Stimulated activated naive CD8-positive, alpha-beta T cell treated with anti-CD3 and anti-CD28 coated beads, Interleukin-15, Interleukin-2, amounts not matched to agents 100 ng/mL and 50 ng/mL, for 24 hours (primary cell): ENCODE measurements around the gene CLSTN1.

Experiments
- H3K27ac Mint-ChIP-seq: one replicate; pipeline ENCODE4 v1.8.0; 2021; ENCODE audit warnings: mild to moderate bottlenecking, mixed read lengths
- H3K27me3 Mint-ChIP-seq: one replicate; pipeline ENCODE4 v1.8.0; 2021; ENCODE audit warnings: mixed read lengths
- H3K36me3 Mint-ChIP-seq: one replicate; pipeline ENCODE4 v1.8.0; 2021; ENCODE audit warnings: low read depth, mixed read lengths
- H3K4me1 Mint-ChIP-seq: one replicate; pipeline ENCODE4 v1.8.0; 2021; ENCODE audit warnings: low read depth, mixed read lengths
- H3K4me3 Mint-ChIP-seq: one replicate; pipeline ENCODE4 v1.8.0; 2021; ENCODE audit warnings: mild to moderate bottlenecking, mixed read lengths
- H3K9me3 Mint-ChIP-seq: one replicate; pipeline ENCODE4 v1.8.0; 2021; ENCODE audit warnings: mixed read lengths

CLSTN1 gene

GRCh38 chr1:9843576-9843945, 19.8 kb upstream of the CLSTN1 start:
- Mint-ChIP-seq H3K27me3 (no peaks in the 10 kb centered on the region), H3K27ac (no peak overlapping the region), H3K4me1 (no peaks in the 10 kb centered on the region), H3K9me3 (no peaks in the 10 kb centered on the region), H3K4me3 (no peak overlapping the region), H3K36me3 (no peaks in the 10 kb centered on the region)

GRCh38 chr1:9842781-9843575, 19.2 kb upstream of the CLSTN1 start:
- H3K27ac Mint-ChIP-seq, result no peak overlapping the region
- no peaks in the 10 kb centered on the region for H3K9me3 Mint-ChIP-seq
- no peaks in the 10 kb centered on the region for H3K27me3 Mint-ChIP-seq
- no peaks in the 10 kb centered on the region for H3K4me1 Mint-ChIP-seq
- no peaks in the 10 kb centered on the region for H3K36me3 Mint-ChIP-seq
- no peak overlapping the region for H3K4me3 Mint-ChIP-seq

GRCh38 chr1:9842073-9842711, 18.4 kb upstream of the CLSTN1 start:
- Mint-ChIP-seq H3K36me3 (no peaks in the 10 kb centered on the region), H3K9me3 (no peaks in the 10 kb centered on the region), H3K4me3 (no peak overlapping the region), H3K27me3 (no peaks in the 10 kb centered on the region), H3K4me1 (no peaks in the 10 kb centered on the region), H3K27ac (no peak overlapping the region)

- no peaks in the 10 kb centered on the region for H3K27me3 Mint-ChIP-seq
- no peak overlapping the region for H3K27ac Mint-ChIP-seq
- no peaks in the 10 kb centered on the region for H3K36me3 Mint-ChIP-seq
- H3K9me3 Mint-ChIP-seq, result no peaks in the 10 kb centered on the region
- no peak overlapping the region for H3K4me3 Mint-ChIP-seq
- H3K4me1 Mint-ChIP-seq, result no peaks in the 10 kb centered on the region
Observed at GRCh38 chr1:9841460-9841859, 17.7 kb upstream of the CLSTN1 start.

GRCh38 chr1:9840176-9840575, 16.4 kb upstream of the CLSTN1 start:
- Mint-ChIP-seq H3K36me3 (no peaks in the 10 kb centered on the region), H3K27ac (no peak overlapping the region), H3K4me3 (no peak overlapping the region), H3K27me3 (no peaks in the 10 kb centered on the region), H3K4me1 (no peaks in the 10 kb centered on the region), H3K9me3 (no peaks in the 10 kb centered on the region)

DNA sequence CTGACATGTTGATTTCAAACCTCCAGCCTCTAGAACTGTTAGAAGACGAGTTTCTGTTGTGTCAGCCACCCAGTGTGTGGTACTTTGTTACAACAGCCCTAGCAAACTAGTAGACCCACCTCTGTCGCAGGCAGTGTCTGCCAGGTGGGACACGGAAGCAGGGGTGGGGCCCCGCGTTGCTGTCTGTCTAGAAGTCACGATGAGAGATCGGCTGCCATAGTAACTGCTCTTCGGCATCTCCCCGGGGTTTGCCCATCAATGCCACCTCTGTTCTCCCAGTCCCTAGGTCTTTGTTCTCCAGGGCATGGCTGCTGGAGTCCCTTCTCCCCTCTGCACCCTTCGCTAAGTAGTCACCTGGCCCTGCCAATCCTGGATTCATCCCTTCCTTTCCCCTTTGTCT, 15.2 kb upstream of the CLSTN1 start:
- H3K4me3 Mint-ChIP-seq, result no peak overlapping the region
- H3K27me3 Mint-ChIP-seq, result no peaks in the 10 kb centered on the region
- no peak overlapping the region for H3K27ac Mint-ChIP-seq
- H3K9me3 Mint-ChIP-seq, result no peaks in the 10 kb centered on the region
- no peaks in the 10 kb centered on the region for H3K36me3 Mint-ChIP-seq
- H3K4me1 Mint-ChIP-seq, result no peaks in the 10 kb centered on the region

DNA sequence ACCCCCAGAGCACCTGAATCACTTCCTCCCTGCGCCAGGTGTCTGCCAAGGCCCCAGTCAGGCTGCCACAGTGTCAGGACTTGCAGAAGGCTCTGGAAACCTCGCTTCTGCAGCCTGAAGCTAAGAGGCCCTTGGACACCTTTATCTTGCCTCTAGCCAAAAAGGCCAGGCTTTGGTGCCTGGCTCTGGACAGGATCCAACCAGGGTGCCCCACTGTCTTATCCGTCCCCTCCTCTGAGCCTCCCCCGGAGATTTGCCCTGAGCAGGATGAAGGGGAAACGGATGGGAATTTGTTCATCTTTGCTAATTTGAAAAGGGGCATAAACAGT, 12.8 kb upstream of the CLSTN1 start:
- H3K27me3 Mint-ChIP-seq, result no peaks in the 10 kb centered on the region
- no peak overlapping the region for H3K27ac Mint-ChIP-seq
- H3K4me1 Mint-ChIP-seq, result no peaks in the 10 kb centered on the region
- no peaks in the 10 kb centered on the region for H3K9me3 Mint-ChIP-seq
- no peaks in the 10 kb centered on the region for H3K36me3 Mint-ChIP-seq
- H3K4me3 Mint-ChIP-seq, result no peak overlapping the region

DNA sequence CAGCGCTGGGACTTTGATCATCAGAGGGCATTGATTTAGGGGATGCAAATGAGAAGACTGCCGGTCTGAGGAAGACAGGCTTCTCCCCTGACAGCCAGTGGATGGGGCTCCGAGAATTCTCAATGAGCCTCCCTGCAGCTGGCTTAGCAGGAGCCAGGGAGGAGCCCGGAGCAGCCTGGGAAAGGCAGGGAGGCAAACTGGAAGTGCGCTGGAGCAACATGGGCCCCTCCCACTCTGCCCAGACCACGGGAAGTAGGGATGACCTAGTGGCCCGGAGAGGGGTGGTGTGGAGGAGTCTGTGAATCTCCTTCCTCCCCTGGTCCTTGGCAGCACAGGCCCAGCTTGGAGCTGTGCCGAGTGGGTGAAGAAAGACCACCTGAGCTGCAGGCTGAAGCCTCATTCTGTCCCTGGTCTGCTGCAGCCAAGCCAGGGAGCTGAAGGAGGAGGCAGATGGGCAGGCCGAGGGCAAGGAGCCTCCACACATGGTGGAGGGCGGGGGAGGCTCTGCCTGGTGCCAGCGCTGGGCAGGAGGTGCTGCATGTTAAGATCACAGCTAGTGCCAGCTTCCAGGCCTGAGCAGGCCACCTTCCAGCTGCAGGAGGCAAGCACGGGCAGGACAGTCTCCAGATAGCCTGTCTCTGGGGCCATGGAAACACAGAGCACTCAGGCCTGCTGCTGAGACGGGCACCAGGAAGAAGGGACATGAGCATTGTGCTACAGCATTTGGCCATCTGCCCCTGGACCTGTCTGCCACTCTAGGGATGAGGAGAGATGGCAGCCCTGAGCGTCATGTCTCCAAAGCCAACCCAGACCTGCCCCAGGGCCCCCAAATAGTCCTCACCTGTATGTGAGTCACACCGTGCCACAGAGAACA, 12.2 kb upstream of the CLSTN1 start:
- Mint-ChIP-seq H3K27ac (no peak overlapping the region), H3K4me3 (no peak overlapping the region), H3K27me3 (no peaks in the 10 kb centered on the region), H3K36me3 (no peaks in the 10 kb centered on the region), H3K4me1 (no peaks in the 10 kb centered on the region), H3K9me3 (no peaks in the 10 kb centered on the region)

GRCh38 chr1:9835404-9835757, 11.6 kb upstream of the CLSTN1 start:
- Mint-ChIP-seq H3K27me3 (no peaks in the 10 kb centered on the region), H3K4me1 (no peaks in the 10 kb centered on the region), H3K9me3 (no peaks in the 10 kb centered on the region), H3K27ac (no peak overlapping the region), H3K36me3 (no peaks in the 10 kb centered on the region), H3K4me3 (no peak overlapping the region)

DNA sequence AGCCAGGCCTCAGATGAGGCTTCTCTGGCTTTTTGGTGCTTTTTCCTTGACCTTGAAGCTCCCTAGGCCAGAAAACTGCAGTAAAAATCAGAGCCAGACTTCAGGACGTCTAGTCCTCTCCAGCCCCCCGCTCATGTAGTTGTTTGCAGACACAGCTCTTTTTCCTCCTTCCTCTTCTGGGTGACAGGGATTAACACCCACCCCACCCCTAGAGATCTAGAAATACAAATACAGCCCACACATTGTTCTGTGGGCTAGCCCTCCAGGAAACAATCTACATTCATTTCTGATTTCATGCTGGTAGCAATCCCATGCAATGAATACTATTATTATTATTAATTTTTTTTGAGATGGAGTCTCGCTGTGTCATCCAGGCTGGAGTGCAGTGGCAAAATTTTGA, 9.9 kb upstream of the CLSTN1 start:
- H3K4me1 Mint-ChIP-seq, result no peaks in the 10 kb centered on the region
- H3K27ac Mint-ChIP-seq, result no peak overlapping the region
- no peaks in the 10 kb centered on the region for H3K9me3 Mint-ChIP-seq
- no peaks in the 10 kb centered on the region for H3K27me3 Mint-ChIP-seq
- H3K36me3 Mint-ChIP-seq, result no peaks in the 10 kb centered on the region
- H3K4me3 Mint-ChIP-seq, result no peak overlapping the region

- no peak overlapping the region for H3K4me3 Mint-ChIP-seq
- no peak overlapping the region for H3K27ac Mint-ChIP-seq
- no peaks in the 10 kb centered on the region for H3K9me3 Mint-ChIP-seq
- H3K27me3 Mint-ChIP-seq, result peaks cover 9% of the 10 kb centered on the region
- no peaks in the 10 kb centered on the region for H3K36me3 Mint-ChIP-seq
- peaks cover 26% of the 10 kb centered on the region for H3K4me1 Mint-ChIP-seq
Observed at GRCh38 chr1:9827558-9828185, 3.9 kb upstream of the CLSTN1 start.

DNA sequence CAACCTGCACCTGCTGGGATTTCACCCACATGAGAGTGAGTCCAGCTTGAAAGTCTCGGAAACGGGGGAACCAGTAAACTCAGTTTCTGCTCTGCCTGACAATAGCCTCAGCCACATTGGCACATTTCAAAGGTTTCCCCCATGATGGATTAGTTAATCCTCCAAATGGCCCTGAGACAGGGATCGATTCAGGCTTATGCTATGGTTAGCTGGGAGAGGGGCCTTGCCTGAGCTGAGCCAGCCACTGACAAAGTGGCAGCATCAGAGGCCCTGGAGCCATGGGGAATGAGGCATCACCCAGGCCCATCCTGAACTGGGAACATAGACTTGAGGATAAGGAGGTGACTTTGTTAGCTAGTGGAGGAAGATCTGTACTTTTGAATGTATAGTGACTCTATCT, 2.9 kb upstream of the CLSTN1 start:
- Mint-ChIP-seq H3K27me3 (peaks cover 9% of the 10 kb centered on the region), H3K4me3 (no peak overlapping the region), H3K4me1 (peaks cover 37% of the 10 kb centered on the region), H3K36me3 (no peaks in the 10 kb centered on the region), H3K27ac (no peak overlapping the region), H3K9me3 (no peaks in the 10 kb centered on the region)

DNA sequence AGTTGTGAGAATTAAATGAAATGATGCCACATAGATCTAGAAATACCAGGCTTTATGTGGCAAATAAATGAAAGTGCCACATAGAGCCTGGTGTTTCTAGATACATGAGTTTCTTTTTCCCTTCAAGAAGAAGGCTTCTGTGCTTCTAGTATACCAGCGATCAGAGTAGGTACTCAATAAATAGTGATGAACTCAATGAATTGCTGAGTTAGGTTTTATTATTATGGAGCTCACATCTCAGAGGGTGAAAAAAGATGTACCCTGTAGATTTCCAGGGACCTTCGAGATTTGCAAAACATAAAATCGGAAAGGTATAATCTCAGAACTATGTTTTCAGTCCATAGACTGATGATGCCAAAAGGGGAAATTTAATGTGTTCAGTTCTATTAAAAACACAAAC, 2.3 kb upstream of the CLSTN1 start:
- H3K9me3 Mint-ChIP-seq, result no peaks in the 10 kb centered on the region
- H3K4me3 Mint-ChIP-seq, result no peak overlapping the region
- H3K27ac Mint-ChIP-seq, result no peak overlapping the region
- H3K4me1 Mint-ChIP-seq, result peaks cover 39% of the 10 kb centered on the region
- H3K36me3 Mint-ChIP-seq, result no peaks in the 10 kb centered on the region
- H3K27me3 Mint-ChIP-seq, result peaks cover 9% of the 10 kb centered on the region

DNA sequence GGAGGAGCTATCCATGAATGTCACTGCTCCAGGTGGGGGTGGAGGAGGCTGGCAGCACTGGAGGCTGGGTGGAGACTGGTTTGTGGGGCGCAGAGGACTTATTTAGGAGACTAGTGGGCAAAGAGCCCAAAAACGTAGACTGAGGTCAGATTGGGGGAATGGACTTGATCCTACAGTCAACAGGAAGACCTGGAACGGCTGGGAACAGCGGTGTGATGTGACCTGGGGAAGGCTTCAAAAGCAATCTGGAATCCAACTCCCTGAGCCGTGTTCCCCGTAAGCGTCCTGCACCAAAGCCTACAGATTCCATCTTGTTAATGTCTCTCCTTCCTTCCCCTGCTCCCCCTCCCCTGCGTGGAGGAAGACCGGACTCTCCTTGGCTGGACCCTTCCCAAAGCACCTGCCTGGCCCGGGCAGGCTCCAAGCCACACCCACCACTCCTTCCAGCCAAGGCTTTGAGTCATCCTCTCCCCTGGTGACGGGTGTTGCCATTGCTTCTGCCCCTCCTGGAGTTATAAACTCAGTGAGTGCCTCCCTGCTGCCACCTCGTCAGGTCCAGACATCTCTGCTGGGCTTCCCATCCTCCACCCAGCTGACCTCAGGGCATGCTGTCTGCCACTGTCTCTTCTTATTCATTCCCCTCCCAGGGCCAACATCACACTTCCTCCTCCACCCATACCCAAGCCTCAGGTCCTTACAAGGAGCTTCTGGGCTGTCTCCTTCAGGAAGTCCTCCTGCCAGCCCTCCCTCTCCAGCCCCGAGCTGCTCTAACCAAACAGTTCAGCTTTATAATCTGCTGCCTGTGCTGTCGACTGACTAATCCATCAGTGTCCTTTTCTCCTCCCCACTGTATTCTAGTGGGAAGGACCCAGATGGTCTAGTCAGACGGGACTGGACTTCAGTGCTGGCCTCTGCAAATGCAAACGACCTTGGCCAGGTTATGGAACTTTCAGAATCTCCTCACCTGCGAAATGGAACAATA, 1.6 kb upstream of the CLSTN1 start:
- H3K4me1 Mint-ChIP-seq, result peaks cover 43% of the 10 kb centered on the region

More for the DNA sequence above, 1.6 kb upstream of the CLSTN1 start:
- Mint-ChIP-seq H3K27ac (peak overlapping the region; percentile 52), H3K4me3 (peak overlapping the region; percentile 61), H3K27me3 (peaks cover 9% of the 10 kb centered on the region), H3K9me3 (no peaks in the 10 kb centered on the region), H3K36me3 (peaks cover 3% of the 10 kb centered on the region)
